Hindlimb muscle (tissue), 1 donor: ENCODE data around the gene CAMSAP2. TPM values are rescaled to one million over a fixed set of nuclear protein-coding genes. Genes with fewer than 3 reads are reported as not detected.
"Not testable (repeated sequence)": the region's sequence is repeated elsewhere in the genome, so short reads cannot be mapped to it uniquely, and the experiment has no call there.

ENCODE experiments used
- DNase-seq: peaks from one replicate; pipeline ENCODE4 v3.0.0-alpha.2; 2013
- polyA plus RNA-seq: library from polyadenylated mRNA; unstranded; fragments of 120-200 nt; gene quantifications from one replicate; pipeline ENCODE4 v1.2.1, GENCODE V29; 2013; ENCODE audit not compliant: insufficient read length

CAMSAP2 gene
- polyA plus RNA-seq, 1 donor, result 16.4 TPM

GRCh38 chr1:200786788-200787187 is 48.1 kb downstream of the CAMSAP2 start:
- no peak for DNase-seq

GRCh38 chr1:200787896-200788387 is 49.2 kb downstream of the CAMSAP2 start:
- no peak for DNase-seq

- DNase-seq, result not testable (repeated sequence)
Measured at GRCh38 chr1:200791012-200791411, 52.3 kb downstream of the CAMSAP2 start.

GRCh38 chr1:200793677-200794076 is 55.0 kb downstream of the CAMSAP2 start:
- no peak for DNase-seq

- no peak for DNase-seq
Measured at GRCh38 chr1:200794506-200795065, 55.9 kb downstream of the CAMSAP2 start.

GRCh38 chr1:200795156-200795555 is 56.5 kb downstream of the CAMSAP2 start:
- no peak for DNase-seq

GRCh38 chr1:200802042-200802441 is 63.3 kb downstream of the CAMSAP2 start:
- no peak for DNase-seq

- DNase-seq, result peak; percentile 65
Measured at GRCh38 chr1:200802865-200803512, 64.3 kb downstream of the CAMSAP2 start.

- no peak for DNase-seq
Measured at GRCh38 chr1:200805719-200806118, 67.0 kb downstream of the CAMSAP2 start.

- DNase-seq, result no peak
Measured at GRCh38 chr1:200808846-200809245, 70.2 kb downstream of the CAMSAP2 start.

- DNase-seq, result no peak
Measured at GRCh38 chr1:200811704-200812103, 73.0 kb downstream of the CAMSAP2 start.

GRCh38 chr1:200816624-200817224 is 78.0 kb downstream of the CAMSAP2 start:
- not testable (repeated sequence) for DNase-seq

- no peak for DNase-seq
Measured at GRCh38 chr1:200818248-200818647, 79.6 kb downstream of the CAMSAP2 start.

GRCh38 chr1:200819726-200820125 is 81.0 kb downstream of the CAMSAP2 start:
- DNase-seq, result no peak

GRCh38 chr1:200831091-200831490 is 92.4 kb downstream of the CAMSAP2 start:
- no peak for DNase-seq

- no peak for DNase-seq
Measured at GRCh38 chr1:200834383-200834782, 95.7 kb downstream of the CAMSAP2 start.

GRCh38 chr1:200836213-200836612 is 97.5 kb downstream of the CAMSAP2 start:
- no peak for DNase-seq

GRCh38 chr1:200837931-200838571 is 99.4 kb downstream of the CAMSAP2 start:
- no peak for DNase-seq

GRCh38 chr1:200838676-200839445 is 100.2 kb downstream of the CAMSAP2 start:
- no peak for DNase-seq

- no peak for DNase-seq
Measured at GRCh38 chr1:200845360-200845759, 106.7 kb downstream of the CAMSAP2 start.

- no peak for DNase-seq
Measured at GRCh38 chr1:200846398-200846797, 107.7 kb downstream of the CAMSAP2 start.

- DNase-seq, result no peak
Measured at GRCh38 chr1:200849430-200849829, 110.7 kb downstream of the CAMSAP2 start.

- no peak for DNase-seq
Measured at GRCh38 chr1:200850554-200850953, 111.9 kb downstream of the CAMSAP2 start.
